Measurements from ENCODE around the gene PHF20.
"Not testable (repeated sequence)": the region's sequence is repeated elsewhere in the genome, so short reads cannot be mapped to it uniquely, and the experiment has no call there.

PHF20 gene

DNA sequence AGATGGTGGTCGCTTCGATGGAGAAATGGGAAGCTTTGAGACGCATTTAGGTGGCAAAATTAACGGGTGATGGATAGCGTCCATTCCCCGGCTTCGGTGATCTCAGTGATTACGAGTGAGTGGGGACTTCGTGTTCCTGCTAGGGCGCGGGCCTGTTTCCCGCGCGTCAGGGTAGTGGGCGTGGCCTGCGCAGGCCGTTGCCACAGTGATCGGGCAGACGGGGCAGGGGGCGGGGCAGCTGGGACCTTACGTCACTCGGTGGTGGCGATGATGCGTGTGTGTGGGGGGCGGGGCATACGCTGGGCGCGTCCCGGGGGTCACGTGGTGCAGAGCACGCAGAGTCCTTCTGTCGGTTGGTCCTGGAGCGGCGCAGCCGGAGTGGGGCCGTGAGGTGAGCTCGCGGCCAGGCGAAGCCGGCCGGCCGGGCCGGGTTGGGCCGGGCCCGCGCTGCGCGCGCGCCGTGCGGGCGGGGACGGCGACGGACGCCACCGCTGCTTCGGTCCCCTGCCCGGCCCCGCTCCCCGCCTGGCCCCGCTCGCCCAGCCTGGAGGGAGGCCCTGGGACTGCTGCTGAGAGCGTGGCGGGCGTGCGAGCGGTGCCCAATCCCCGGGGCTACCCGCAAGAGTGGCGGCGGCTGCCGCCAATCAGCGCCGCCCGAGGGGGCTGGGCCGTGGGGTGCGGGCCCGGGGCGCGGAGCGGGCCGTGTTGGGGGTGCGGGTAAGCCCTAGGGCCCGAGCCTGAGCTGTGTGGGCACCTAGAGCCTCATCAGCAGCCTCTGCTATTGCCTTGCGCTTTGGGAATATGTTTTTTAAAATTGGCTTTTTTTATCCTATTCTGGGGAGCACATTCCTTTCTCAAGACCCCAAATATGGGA lies at the start of gene PHF20:
PHF20 (plus strand) TSS at position 327 of the 874 bp plus-strand sequence. CDS start 29,508 bp downstream, outside the sequence.
- DNase-seq (ENCODE audit: low read depth in 2 of 2), result peak; percentile 100

DNA sequence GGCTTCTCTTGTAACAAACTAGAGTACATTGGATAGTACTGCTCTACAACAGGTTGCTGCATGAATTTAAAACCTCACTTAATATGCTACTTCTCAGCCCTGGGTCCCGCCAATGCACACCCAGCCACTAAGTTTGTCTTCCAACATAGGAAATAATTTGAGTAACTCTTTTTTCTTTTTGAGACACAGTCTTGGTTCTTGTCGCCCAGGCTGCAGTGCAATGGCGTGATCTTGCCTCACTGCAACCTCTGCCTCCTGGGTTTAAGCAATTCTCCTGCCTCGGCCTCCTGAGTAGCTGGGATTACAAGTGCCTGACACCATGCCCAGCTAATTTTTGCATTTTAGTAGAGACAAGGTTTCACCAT lies 48.6 kb upstream of the PHF20 start:
- DNase-seq (ENCODE audit: low read depth in 2 of 2), result not testable (repeated sequence)

DNA sequence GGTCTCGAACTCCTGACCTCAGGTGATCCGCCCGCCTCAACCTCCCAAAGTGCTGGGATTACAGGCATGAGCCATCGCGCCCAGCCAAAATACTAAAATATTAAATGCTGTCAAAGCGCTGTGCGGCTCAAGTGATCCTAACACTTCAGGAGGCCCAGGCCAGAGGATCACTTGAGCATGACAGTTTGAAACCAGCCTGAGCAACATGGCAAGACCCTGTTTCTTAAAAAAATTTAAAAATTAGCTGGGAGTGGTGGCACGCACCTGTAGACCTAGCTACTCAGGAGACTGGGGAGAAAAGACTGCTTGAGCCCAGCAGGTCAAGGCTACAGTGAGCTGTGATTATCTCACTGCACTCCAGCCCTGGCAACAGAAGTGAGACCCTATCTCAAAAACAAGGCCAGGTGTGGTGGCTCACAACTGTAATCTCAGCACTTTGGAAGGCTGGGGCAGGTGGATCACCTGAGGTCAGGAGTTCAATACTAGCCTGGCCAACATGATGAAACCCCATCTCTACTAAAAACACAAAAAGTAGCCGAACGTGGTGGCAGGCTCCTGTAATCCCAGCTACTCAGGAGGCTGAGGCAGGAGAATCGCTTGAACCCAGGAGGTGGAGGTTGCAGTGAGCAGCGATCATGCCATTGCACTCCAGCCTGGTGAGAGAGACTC lies 48.0 kb upstream of the PHF20 start:
- not testable (repeated sequence) for DNase-seq (ENCODE audit: low read depth in 2 of 2)

DNA sequence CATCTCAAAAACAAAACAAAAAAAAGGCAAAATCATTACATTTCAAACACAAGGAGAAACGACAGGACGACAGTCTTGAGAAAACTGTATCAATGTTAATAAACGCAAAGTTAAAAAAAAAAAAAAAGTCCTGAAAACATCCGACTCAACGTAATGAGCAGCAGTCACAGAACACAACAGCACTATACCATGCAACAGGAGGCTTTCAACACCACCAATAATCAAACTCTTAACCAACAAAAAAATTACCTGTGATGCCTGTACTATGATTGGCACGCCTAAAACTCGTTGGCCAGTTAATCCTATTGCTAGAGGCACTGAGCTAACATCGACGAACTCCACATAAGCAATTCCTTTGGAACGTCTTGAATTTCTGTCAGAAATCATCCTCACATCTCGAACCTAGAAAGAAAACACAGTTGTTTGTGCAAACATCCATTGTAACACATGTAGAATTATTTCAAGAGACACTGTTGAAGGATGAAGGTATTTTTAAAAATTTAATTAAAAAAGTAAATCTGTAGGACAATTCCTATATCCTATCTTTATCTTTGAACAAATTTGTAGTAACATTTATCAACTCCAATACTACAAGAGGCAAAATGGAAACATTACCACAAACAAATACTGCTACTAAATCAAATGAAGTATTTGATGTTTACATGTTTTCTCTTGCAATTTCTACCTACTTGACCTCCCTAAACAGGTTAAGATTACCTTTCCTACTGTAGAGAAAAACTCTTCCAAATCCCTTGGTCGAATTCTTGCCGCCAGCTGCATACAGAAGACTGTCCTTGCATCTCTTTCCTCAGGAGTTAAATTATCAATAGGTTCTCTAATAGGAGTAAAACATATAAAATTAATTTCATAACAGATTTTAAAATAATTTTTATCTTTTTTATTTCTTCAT lies 47.2 kb upstream of the PHF20 start:
- no peak for DNase-seq (ENCODE audit: low read depth in 2 of 2)

DNA sequence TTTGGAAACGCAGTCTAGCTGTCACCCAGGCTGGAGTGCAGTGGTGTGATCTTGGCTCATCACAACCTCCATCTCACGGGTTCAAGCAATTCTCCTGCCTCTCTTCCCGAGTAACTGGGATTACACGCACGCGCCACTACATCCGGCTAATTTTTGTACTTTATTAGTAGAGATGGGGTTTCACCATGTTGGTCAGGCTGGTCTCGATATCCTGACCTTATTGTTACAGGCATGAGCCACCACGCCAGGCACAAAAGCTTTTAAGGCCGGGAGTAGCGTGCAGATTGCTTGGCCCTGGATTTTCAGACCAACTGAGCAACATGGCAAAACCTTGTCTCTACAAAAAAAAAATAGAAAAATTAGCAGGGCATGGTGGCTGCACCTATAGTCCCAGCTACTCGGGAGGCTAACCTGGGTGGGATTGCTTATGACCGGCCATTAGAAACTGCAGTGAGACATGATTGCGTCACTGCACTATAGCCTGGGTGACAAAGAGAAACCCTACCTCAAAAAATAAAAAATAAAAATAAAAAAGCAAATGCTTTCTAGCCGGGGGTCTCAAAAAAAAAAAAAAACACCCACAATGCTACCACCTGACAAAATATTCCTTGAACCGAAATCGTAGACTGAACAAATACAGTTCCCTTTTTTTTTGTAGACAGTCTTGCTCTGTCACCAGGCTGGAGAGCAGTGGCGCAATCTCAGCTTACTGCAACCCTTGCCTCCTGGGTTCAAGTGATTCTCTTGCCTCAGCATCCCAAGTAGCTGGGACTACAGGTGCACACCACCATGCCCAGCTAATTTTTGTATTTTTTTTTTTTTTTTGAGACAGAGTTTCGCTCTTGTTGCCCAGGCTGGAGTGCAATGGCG lies 44.7 kb upstream of the PHF20 start:
- no peak for DNase-seq (ENCODE audit: low read depth in 2 of 2)

DNA sequence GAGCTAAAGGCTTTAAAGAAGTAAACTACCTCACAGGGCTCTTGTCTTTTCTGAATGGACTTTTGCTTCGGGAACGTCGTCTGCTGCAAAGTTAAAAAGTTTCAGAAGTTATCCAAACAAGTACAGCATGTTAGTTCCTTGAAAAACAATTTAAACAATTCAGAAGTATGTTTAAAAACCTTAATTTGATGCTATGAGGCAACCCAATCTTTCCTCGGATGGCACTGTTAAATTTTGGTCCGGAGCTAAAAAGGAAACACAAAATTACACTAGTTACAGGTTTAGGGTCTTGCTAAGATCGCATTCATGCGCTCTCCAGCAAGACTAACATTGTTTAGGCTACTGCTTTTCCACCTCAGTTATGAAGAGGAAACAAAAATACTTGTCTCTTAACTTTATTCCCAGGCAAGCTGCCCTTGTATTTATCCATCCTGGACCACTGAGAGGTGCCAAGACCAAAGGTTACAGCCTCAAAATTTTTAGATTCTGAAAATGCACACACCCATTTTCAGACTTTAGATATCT lies 42.5 kb upstream of the PHF20 start:
- no peak for DNase-seq (ENCODE audit: low read depth in 2 of 2)

DNA sequence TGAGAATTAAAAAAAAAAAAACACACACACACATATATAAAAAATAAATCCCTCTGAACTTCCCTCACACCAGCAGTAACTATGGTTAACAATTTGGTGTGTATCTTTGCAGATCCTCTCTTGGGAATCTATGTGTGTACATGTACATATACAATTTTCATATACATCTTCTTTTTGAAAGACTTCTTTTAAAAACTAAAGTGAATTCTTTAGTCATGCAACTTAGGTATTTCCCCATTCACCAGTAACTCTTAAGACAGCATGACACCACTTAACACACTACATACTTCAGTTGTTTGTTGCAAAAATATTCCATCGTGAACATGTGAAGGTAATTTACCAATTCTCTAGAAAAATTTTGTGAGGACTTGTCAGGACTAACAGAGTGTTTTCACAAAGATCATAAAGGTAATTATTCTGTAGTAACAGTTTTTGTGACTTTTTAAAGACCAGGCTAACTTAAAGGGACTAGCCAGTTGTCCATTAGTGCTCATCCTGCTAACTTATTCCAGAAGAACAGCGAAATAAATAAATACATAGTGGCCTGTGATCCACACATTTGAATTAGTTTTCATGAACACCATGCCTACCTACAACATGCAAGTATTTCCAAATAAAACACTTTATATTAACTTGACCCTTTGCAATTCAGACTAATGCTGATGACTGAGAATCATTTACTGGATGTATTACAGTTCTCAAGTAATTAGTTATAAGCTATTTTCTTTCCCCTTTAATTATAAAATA lies 41.8 kb upstream of the PHF20 start:
- DNase-seq (ENCODE audit: low read depth in 2 of 2), result no peak

DNA sequence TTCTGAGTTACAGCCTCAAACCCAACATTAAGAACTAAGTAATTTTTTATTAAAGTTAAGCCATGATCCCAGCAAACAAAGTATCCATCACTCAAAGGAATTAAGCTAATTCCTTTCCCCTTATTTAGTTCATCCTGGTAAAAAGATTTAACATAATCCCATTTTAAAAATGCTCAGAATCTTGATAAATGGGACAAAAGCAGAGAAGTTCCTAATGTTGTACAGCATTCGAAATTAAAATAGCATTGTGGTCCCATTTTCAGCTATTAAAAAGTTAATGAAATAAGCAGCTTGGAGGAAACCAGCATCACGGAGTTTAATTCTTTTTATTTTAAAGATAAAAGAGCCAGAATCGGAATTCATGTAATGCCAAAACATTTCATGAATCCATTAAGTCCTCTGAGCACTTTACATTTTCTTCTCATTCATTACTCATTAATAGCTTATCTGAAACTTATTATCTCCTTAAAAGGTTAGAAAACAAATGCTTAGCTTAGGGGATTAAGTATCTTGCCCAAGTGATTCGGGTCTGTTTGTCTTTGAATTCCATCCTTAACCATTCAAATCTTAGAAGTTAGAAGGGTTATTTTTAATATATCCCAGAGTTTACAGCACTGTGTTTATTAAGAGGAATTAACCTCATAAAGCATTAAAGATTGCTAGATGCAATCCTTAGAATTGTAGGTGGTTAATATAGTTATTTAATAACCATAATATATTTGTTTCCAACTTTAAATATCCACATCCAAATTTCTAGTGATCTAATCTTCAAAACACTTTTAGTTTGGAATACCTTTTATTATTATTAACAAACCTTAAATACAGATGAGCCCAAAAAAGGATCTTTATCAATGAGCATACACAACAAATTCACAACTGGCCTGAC lies 41.0 kb upstream of the PHF20 start:
- DNase-seq (ENCODE audit: low read depth in 2 of 2), result no peak

DNA sequence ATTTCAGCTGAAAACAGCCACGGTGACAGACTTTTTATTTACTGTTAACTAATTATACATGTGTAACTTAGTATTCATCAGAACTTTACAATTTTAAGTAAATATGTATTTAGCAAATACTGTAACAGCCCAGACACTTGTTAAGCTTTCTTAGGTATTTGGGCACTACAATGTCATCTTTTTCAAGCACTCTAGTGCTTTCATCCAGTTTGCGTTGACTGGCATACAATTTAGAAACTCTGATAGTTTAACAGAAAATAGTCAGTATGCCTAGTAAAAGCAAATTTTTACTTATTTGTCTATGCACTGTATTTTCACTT lies 40.4 kb upstream of the PHF20 start:
- DNase-seq (ENCODE audit: low read depth in 2 of 2), result no peak

DNA sequence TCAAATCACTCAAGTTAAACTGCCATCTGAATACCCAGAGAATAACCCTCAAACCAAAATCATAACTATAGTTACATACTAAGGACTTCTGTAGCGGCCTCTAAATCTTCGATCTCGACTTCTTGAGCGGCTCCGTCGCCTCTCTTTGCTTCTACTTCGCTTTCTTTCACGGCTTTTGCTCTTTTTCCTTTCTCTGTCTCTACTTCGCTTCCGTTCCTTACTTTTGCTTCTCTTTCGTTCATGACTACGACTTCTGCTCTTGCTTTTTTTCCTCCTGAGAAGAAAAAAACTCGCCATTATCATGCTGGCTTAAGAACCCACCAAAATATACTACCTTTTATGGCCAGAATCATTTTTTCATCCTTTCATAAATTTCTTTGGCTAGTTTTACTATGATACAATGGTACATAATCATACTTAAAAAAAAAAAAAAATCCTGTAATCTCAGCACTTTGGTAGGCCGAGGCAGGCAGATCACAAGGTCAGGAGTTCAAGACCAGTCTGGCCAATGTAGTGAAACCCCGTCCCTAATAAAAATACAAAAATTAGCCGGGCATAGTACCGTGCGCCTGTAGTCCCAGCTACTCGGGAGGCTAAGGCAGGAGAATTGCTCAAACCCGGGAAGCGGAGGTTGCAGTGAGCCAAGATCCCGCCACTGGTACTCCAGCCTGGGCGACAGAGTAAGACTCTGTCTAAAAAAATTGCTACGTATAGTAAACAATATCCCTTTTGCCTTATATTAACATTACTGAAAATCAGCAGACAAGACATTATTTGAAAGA lies 39.8 kb upstream of the PHF20 start:
- no peak for DNase-seq (ENCODE audit: low read depth in 2 of 2)

DNA sequence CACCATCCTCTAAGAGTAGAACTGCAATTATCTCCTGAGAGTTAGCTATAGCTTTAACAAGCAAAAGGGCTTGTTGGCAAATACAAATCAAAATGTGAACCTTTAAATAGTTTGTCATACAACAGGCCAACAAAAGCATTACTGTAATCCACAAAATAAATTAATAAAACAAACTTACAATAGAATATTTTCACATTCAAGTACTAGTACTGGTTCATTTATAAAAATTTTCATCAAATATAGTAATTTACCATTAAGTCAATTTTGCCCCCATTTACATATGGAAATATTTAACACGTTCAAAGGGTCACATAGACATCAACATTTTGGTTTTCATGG lies 39.2 kb upstream of the PHF20 start:
- no peak for DNase-seq (ENCODE audit: low read depth in 2 of 2)

DNA sequence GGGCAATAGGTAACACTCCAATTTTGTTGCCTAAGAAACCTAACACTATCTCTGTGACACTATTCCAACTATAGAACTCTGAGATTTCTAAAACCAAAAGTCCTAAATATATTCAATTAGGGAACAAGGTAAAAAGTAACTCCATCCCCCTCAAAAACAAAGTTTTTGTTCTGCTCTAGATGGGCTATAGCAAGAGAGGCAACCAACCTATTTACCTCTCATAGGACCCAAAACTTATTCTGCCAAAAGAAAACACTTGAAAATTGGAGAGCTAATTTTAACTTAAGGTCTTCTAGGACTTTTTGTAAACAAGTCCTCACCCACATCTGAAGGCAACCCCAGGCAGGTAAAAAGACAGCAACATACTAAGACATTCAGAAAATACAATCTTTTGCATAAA lies 37.4 kb upstream of the PHF20 start:
- no peak for DNase-seq (ENCODE audit: low read depth in 2 of 2)

DNA sequence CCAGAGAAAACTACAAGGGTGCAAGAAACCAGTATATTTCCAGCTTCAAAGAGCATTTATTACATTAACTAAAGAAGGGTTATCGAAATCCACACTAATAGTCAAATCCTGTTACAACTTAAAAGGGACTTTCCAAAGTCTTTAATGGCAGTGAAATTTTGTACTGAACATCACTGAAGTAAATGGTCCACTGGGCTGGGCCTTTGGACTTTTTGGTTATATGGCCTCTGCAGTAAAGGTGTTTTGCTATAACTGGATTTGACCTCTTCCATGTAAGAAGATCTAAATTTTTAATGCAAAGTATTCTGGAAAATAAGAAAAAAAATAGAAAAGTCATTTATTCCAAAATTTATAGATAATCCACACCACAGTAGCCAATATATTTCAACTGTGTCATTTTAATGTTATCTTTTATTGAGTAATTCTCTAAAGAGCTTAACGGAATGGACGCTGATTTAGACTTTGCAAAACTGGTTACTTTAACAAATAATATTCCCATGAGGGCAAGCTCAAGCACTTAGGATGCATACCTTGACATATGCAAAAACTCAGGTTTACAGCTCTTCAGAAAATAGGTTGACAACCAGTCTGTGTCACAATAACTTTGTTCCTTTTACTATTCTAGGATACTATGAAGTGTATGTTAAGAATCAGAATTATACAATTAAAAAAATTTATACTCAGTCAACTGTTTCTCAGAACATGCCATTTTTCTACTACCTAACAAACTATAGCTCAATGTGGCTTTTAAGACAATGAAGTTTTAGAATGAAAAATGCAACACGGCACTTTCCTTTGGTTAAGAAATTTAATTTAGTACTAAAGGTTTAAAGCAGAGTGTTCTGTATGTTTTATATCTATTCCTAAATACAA lies 36.8 kb upstream of the PHF20 start:
- no peak for DNase-seq (ENCODE audit: low read depth in 2 of 2)

DNA sequence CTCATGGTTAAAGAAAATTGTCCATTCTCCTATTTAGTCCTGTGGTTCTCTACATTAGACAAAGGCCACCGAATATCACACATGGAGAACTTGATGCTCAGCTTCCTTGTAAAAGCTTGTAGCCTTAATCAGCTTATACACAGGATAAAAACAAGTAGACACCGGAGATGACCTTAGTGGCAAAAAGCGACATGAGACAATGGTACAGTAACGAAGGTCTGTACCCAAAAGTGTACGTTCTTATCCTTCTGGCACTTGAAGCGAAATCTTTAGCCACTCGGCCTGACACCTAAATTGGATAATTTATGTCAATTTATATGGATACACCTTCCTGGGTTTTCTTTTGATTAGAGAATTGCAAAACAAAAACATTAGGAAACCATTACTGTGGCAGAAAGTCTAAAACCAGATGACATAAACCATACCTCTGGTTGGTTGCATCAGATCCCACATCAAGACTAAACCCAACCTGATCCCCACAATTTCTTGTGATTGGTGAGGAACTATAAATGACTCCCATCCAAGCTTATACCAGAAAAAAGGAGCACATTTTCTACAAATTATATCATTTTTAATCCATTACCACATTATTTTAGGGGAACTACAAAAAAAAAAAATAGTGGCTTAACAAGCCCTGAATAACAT lies 35.9 kb upstream of the PHF20 start:
- DNase-seq (ENCODE audit: low read depth in 2 of 2), result no peak

DNA sequence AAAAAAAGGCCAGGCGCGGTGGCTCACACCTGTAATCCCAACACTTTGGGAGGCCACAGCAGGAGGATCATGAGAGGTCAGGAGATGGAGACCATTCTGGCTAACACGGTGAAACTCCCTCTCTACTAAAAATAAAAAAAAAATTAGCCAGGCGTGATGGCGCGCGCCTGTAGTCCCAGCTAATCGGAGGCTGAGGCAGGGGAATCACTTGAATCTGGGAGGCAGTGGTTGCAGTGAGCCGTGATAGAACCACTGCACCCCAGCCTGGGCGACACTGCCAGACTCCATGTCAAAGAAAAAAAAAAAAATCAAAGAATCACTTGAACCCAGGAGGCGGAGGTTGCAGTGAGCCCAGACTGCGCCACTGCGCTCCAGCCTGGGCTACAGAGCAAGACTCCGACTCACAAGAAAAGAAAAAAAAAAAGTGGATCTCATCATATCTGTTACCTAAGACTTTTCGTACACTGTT lies 33.9 kb upstream of the PHF20 start:
- no peak for DNase-seq (ENCODE audit: low read depth in 2 of 2)

DNA sequence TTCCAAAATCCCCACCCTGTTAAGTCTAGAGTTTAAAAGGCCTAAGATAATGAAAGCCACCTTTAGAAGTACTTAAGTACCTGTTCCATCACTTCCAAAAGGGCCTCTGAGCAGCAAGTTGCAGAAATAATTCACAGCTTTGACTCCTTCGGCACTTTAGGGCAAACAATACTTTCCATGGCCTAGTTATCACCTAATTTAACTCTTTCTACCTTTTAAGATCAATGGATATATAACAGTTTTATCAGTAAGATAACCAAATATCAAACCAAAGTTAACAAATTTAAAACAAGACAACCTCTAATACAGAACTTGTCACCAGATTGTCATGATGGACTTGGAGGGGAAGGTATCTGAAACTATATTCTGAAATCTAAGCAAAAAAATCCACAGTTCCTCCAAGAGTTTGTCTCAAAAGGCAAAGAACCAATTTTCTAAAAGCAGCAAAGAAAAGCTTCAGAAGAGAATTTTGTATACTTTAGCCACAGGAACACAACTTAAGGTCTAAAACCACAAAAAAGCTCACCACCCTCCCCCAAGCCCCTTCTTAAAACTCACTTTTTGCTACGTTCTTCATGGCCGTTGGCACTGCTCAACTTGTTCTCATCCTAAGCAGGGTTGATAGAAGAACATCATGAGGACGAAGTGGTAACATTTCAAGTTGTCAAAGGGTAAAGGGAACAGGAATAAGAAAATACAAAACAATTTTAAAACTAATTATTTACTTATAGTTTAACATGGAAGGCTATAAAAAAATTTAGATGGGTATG lies 33.2 kb upstream of the PHF20 start:
- DNase-seq (ENCODE audit: low read depth in 2 of 2), result no peak

All from stimulated activated CD8-positive, alpha-beta memory T cell treated with anti-CD3 and anti-CD28 coated beads, Interleukin-7, amount 100 ng/mL, for 1 hour (primary cell).